GM12878 (cell line): ENCODE results near the gene CACNA1D. TPM values are rescaled to one million over a fixed set of nuclear protein-coding genes. Genes with fewer than 3 reads are reported as not detected.

Experiments
- ATAC-seq: fragments of 200-7000 bp; cut with Tn5 transposase; 3 replicates; pipeline ENCODE4 v1.9.1; 2020; ENCODE audit warnings: mild to moderate bottlenecking, moderate library complexity
- BruUV-seq: library from RNA; stranded (reverse); fragments of 400-500 nt; replicated peaks from 2 replicates; lab custom pipeline; 2021; lab: Mats Ljungman, UMichigan
- CTCF ChIA-PET: fragments of 300-600 bp; sonication (Branson Sonifier 250); formaldehyde crosslinking; extraction: SDS; loops from one replicate; lab custom pipeline; 2021; ENCODE audit warnings: inconsistent platforms; lab: Yijun Ruan, JAX
- POLR2A ChIA-PET: fragments of 350-600 bp; formaldehyde crosslinking; extraction: SDS; loops from one replicate; lab custom pipeline; 2021; ENCODE audit warnings: inconsistent platforms; lab: Charles Lee
- RAD21 ChIA-PET: fragments of 300-600 bp; sonication (Branson Sonifier 250); formaldehyde crosslinking; loops from one replicate; lab custom pipeline; 2023; ENCODE audit warnings: antibody characterized with exemption; ENCODE audit not compliant: unreplicated experiment; lab: Charles Lee
- SMC1A ChIA-PET: fragments of 300-600 bp; sonication (Branson Sonifier 250); formaldehyde crosslinking; loops from one replicate; lab custom pipeline; 2023; ENCODE audit not compliant: unreplicated experiment, uncharacterized antibody; lab: Charles Lee
- DNase-seq: peaks from one replicate; pipeline ENCODE4 v3.0.0-alpha.2; 2011; ENCODE audit warnings: low read depth, low spot score
- FAIRE-seq: peaks from 3 replicates; lab custom pipeline; 2011; peaks lifted over from hg19 to GRCh38; lab: Jason Lieb, UNC
- H2AFZ ChIP-seq: 2 replicates; pipeline ENCODE4 v1.6.0; 2011; ENCODE audit warnings: low read depth, low read length, control low read depth; ENCODE audit not compliant: control insufficient read depth
- H3K27ac ChIP-seq: 2 replicates; pipeline ENCODE4 v1.5.1; 2011; ENCODE audit warnings: control low read depth; ENCODE audit not compliant: control insufficient read depth, insufficient read depth
- H3K27me3 ChIP-seq, 2 experiments: replicated peaks in 1 of 2; 2 replicates each; pipeline versions ENCODE4 v1.6.0 to v1.6.1; 2011; ENCODE audit warnings: low read length in 1 of 2; ENCODE audit not compliant: control insufficient read depth in 2 of 2, insufficient read depth in 2 of 2
- H3K36me3 ChIP-seq, 2 experiments: 2 replicates each; pipeline ENCODE4 v1.5.1; 2011; ENCODE audit warnings: low read length in 1 of 2; ENCODE audit not compliant: control insufficient read depth in 2 of 2, insufficient read depth in 2 of 2
- H3K4me1 ChIP-seq: 2 replicates; pipeline ENCODE4 v1.6.1; 2011; ENCODE audit warnings: mild to moderate bottlenecking, low read length, moderate library complexity, mixed read lengths; ENCODE audit not compliant: control insufficient read depth, insufficient read depth
- H3K4me2 ChIP-seq: 2 replicates; pipeline ENCODE4 v1.6.0; 2011; ENCODE audit warnings: control low read depth; ENCODE audit not compliant: control insufficient read depth, insufficient read depth
- H3K4me3 ChIP-seq: fragments of 200-600 bp; sonication (generic); 2 replicates; pipeline ENCODE4 v1.5.1; 2016
- H3K79me2 ChIP-seq: 2 replicates; pipeline ENCODE4 v1.6.0; 2011; ENCODE audit warnings: low read length; ENCODE audit not compliant: control insufficient read depth, insufficient read depth
- H3K9ac ChIP-seq: 2 replicates; pipeline ENCODE4 v1.8.0; 2011; ENCODE audit warnings: low read length, control low read depth, mixed read lengths; ENCODE audit not compliant: control insufficient read depth, insufficient read depth
- H3K9me3 ChIP-seq: replicated peaks from 3 replicates; pipeline ENCODE4 v1.5.1; 2011; ENCODE audit warnings: mild to moderate bottlenecking, low read length; ENCODE audit not compliant: control insufficient read depth, insufficient read depth
- H4K20me1 ChIP-seq: 2 replicates; pipeline ENCODE4 v1.6.0; 2011; ENCODE audit not compliant: control insufficient read depth, insufficient read depth
- GATAD2B ChIP-seq: fragments of 450-650 bp; conservative IDR thresholded peaks from 2 replicates; pipeline ENCODE4 v1.6.1; 2017; ENCODE audit warnings: low read depth, mild to moderate bottlenecking, moderate library complexity
- MEF2B ChIP-seq: fragments of 450-650 bp; IDR thresholded peaks from 2 replicates; pipeline ENCODE4 v1.6.1; 2018; ENCODE audit warnings: mild to moderate bottlenecking, moderate library complexity; ENCODE audit not compliant: partially characterized antibody, poor library complexity, severe bottlenecking
- MXI1 ChIP-seq: fragments of 150-350 bp; IDR thresholded peaks from 2 replicates; pipeline ENCODE4 v1.6.1; 2011; ENCODE audit warnings: low read depth, mild to moderate bottlenecking, inconsistent platforms, low read length, improper control_type of control experiment
- WGBS: methylation state at CpG from one replicate; pipeline ENCODE4 v1.1.6; 2016; ENCODE audit warnings: low lambda C conversion rate; ENCODE audit not compliant: insufficient replicate concordance, insufficient coverage; ENCODE audit errors: missing lambda C conversion rate; 5-methylcytosine and 5-hydroxymethylcytosine counted together
- in situ Hi-C: fragments of 300-500 bp; cut with MboI; formaldehyde crosslinking; loops from 9 replicates; pipeline ENCODE4 v1.14.3; 2018; ENCODE audit warnings: mixed read lengths
- intact Hi-C: fragments of 100-400 bp; cut with micrococcal nuclease; formaldehyde crosslinking; loops from one replicate; pipeline ENCODE4 v1.14.2; 2022; ENCODE audit not compliant: unreplicated experiment
- polyA plus RNA-seq, 11 experiments: library from polyadenylated mRNA; depleted of rRNA in 4 of 11; unstranded in 6 of 11; stranded (reverse) in 5 of 11; fragments of >200 nt; fragmentation: Nextera tagmentation in 4 of 11; fragmentation: Illumina TruSeq in 1 of 11; extraction: Ambion mirVana in 4 of 11; extraction: Trizol in 1 of 11; gene quantifications; 1 replicate in 1 of 11; 2 replicates in 10 of 11; pipeline versions ENCODE4 v1.2.1 to v1.2.3, GENCODE V29; 2011 to 2016; ENCODE audit warnings: inconsistent platforms in 2 of 11, missing spikeins in 2 of 11, low read depth in 1 of 11
- total RNA-seq, 4 experiments: library from RNA; depleted of rRNA in 3 of 4; stranded (reverse); fragments of >200 nt in 3 of 4; fragmentation: Illumina TruSeq in 1 of 4; extraction: Trizol in 1 of 4; gene quantifications; 2 replicates each; pipeline versions ENCODE4 v1.2.1 to v1.2.3, GENCODE V29; 2013 to 2021
- TF ChIP-seq, protein P1 (sequence below): fragments of 450-650 bp; IDR thresholded peaks from 2 replicates; pipeline ENCODE4 v1.6.1; 2017; ENCODE audit warnings: mild to moderate bottlenecking

The CACNA1D gene
- total and polyA plus RNA-seq, 10 of the 15 experiments (the other 5 are each of a cell fraction or from before 2014, with no cell fraction given), result 0.21 to 24.4 (median 1.6) TPM

DNA sequence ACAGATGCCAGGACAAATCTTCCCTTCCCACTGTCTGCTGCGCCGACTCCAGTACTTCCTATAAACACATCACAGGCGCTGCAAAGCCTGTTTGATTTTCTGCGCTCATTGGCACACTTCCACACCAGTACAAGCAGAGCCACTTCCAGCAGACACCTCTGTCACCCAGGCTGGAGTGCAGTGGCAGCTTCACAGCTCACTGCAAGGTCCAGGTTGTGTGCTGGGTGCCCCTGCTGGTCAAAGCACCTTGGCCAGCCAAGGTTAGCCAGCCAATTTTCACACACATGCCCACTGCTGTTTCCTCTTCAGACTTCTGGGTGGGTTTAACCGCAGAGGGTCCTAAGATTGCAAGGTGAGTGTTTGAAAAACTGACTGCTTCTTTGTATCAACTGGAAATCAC lies 346.9 kb downstream of the CACNA1D start:
- CTCF ChIA-PET, result interaction anchor here (1.2 to 1.4 kb wide), 2 partner anchors 68 to 111 kb away, joined by 3 to 4 read pairs; no protein-coding TSS in a partner anchor
- no peak for FAIRE-seq
- no peak for ATAC-seq

More for the DNA sequence above, 346.9 kb downstream of the CACNA1D start:
- ChIA-PET POLR2A (interaction anchor here (0.7 to 1.6 kb wide), 3 partner anchors 46 to 67 kb away, joined by 3 to 7 read pairs (median 3); no protein-coding TSS in a partner anchor), RAD21 (interaction anchor here (1.3 to 5.1 kb wide), 2 partner anchors 66 to 200 kb away, joined by 3 to 41 read pairs; no protein-coding TSS in a partner anchor), SMC1A (interaction anchor here (0.9 to 2.2 kb wide), 6 partner anchors 13 to 114 kb away, joined by 3 to 10 read pairs (median 4); no protein-coding TSS in a partner anchor)
- 69% methylated on average over 5 of the region's 5 CpGs for WGBS
- TF ChIP-seq, protein P1, sequence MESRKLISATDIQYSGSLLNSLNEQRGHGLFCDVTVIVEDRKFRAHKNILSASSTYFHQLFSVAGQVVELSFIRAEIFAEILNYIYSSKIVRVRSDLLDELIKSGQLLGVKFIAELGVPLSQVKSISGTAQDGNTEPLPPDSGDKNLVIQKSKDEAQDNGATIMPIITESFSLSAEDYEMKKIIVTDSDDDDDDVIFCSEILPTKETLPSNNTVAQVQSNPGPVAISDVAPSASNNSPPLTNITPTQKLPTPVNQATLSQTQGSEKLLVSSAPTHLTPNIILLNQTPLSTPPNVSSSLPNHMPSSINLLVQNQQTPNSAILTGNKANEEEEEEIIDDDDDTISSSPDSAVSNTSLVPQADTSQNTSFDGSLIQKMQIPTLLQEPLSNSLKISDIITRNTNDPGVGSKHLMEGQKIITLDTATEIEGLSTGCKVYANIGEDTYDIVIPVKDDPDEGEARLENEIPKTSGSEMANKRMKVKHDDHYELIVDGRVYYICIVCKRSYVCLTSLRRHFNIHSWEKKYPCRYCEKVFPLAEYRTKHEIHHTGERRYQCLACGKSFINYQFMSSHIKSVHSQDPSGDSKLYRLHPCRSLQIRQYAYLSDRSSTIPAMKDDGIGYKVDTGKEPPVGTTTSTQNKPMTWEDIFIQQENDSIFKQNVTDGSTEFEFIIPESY, result no peak
- no peak for TF ChIP-seq MXI1
- peak; percentile 54; the same call in 1 of the 2 replicates for TF ChIP-seq GATAD2B
- TF ChIP-seq MEF2B, result no peak
- H3K9ac ChIP-seq, result no peak overlapping the region
- no peak overlapping the region for H3K4me3 ChIP-seq
- H2AFZ ChIP-seq, result no peak overlapping the region
- in situ Hi-C loops (no loop called here), intact Hi-C loops (loop anchor here (10.0 kb wide), 1 partner anchor 96 kb away; no protein-coding TSS in a partner anchor)
- peaks cover 18% of the 10 kb centered on the region for H3K79me2 ChIP-seq
- no peaks in the 10 kb centered on the region for H3K36me3 ChIP-seq
- peaks cover 33% of the 10 kb centered on the region for H3K4me1 ChIP-seq
- no peak overlapping the region for H3K27ac ChIP-seq
- no peaks in the 10 kb centered on the region for H3K9me3 ChIP-seq
- no peaks in the 10 kb centered on the region for H3K27me3 ChIP-seq
- no peak overlapping the region for H3K4me2 ChIP-seq
- H4K20me1 ChIP-seq, result no peaks in the 10 kb centered on the region
- DNase-seq, result no peak
- no TSS peak for BruUV-seq
